SK-N-SH (cell line): ENCODE measurements around the gene VAPB. TPM values are rescaled to one million over a fixed set of nuclear protein-coding genes. Genes with fewer than 3 reads are reported as not detected.

Source experiments
- CTCF ChIA-PET: fragments of 300-600, 350-600 bp; formaldehyde crosslinking; extraction: SDS; loops from one replicate; lab custom pipeline; 2021; lab: Yijun Ruan, JAX
- POLR2A ChIA-PET: fragments of 350-600 bp; sonication (Branson Sonifier 250); formaldehyde crosslinking; extraction: SDS; loops from one replicate; lab custom pipeline; 2020; ENCODE audit warnings: antibody characterized with exemption, inconsistent platforms; lab: Yijun Ruan, JAX
- DNase-seq: peaks from one replicate; pipeline ENCODE4 v3.0.0; 2012
- H2AFZ ChIP-seq: fragments of 200-600 bp; sonication (generic); 2 replicates; pipeline ENCODE4 v1.8.1; 2016; ENCODE audit warnings: antibody characterized with exemption, mild to moderate bottlenecking, low read depth
- H3F3A ChIP-seq: fragments of 200-600 bp; sonication (generic); replicated peaks from 2 replicates; pipeline ENCODE3; 2016; ENCODE audit warnings: antibody characterized with exemption, mild to moderate bottlenecking; ENCODE audit not compliant: insufficient read depth
- H3K27ac ChIP-seq, 2 experiments: fragments of 200-500 bp in 1 of 2; fragments of 200-600 bp in 1 of 2; sonication (Bioruptor generic) in 1 of 2; sonication (generic), shearing (Covaris generic) in 1 of 2; 2 replicates each; pipeline versions ENCODE4 v1.5.1 to v1.6.1; 2014 to 2016; ENCODE audit warnings: low read depth in 2 of 2, inconsistent platforms in 1 of 2, low read length in 1 of 2, mild to moderate bottlenecking in 1 of 2, mixed read lengths in 1 of 2
- H3K27me3 ChIP-seq: fragments of 200-600 bp; sonication (generic), shearing (Covaris generic); 2 replicates; pipeline ENCODE4 v1.6.1; 2016; ENCODE audit warnings: mixed run types; ENCODE audit not compliant: insufficient read depth
- H3K36me3 ChIP-seq, 2 experiments: fragments of 200-500 bp in 1 of 2; fragments of 200-600 bp in 1 of 2; sonication (Bioruptor generic) in 1 of 2; sonication (generic) in 1 of 2; replicated peaks in 1 of 2; 2 replicates each; pipeline versions ENCODE3 to v1.5.1; 2014 to 2016; ENCODE audit warnings: low read length in 1 of 2, mild to moderate bottlenecking in 1 of 2; ENCODE audit not compliant: insufficient read depth in 2 of 2, control insufficient read depth in 1 of 2
- H3K4me1 ChIP-seq, 2 experiments: fragments of 200-500 bp in 1 of 2; fragments of 200-600 bp in 1 of 2; sonication (Bioruptor generic) in 1 of 2; sonication (generic), shearing (Covaris generic) in 1 of 2; 2 replicates each; pipeline versions ENCODE4 v1.5.1 to v1.6.1; 2014 to 2016; ENCODE audit warnings: low read depth in 1 of 2, low read length in 1 of 2, mixed run types in 1 of 2; ENCODE audit not compliant: insufficient read depth in 2 of 2, control insufficient read depth in 1 of 2
- H3K4me2 ChIP-seq: fragments of 200-600 bp; sonication (generic), shearing (Covaris generic); 2 replicates; pipeline ENCODE4 v1.6.1; 2017; ENCODE audit warnings: mixed run types
- H3K4me3 ChIP-seq, 2 experiments: fragments of 200-500 bp in 1 of 2; fragments of 200-600 bp in 1 of 2; sonication (Bioruptor generic) in 1 of 2; sonication (generic), shearing (Covaris generic) in 1 of 2; 2 replicates each; pipeline versions ENCODE4 v1.5.1 to v1.8.1; 2014 to 2016; ENCODE audit warnings: low read depth in 2 of 2, inconsistent platforms in 1 of 2, low read length in 1 of 2, mild to moderate bottlenecking in 1 of 2, mixed read lengths in 1 of 2, moderate library complexity in 1 of 2
- H3K79me2 ChIP-seq: fragments of 200-600 bp; sonication (generic); 2 replicates; pipeline ENCODE4 v1.8.1; 2017; ENCODE audit warnings: mild to moderate bottlenecking; ENCODE audit not compliant: insufficient read depth
- H3K9ac ChIP-seq: fragments of 200-600 bp; sonication (generic); 2 replicates; pipeline ENCODE4 v1.6.1; 2017; ENCODE audit warnings: mixed run types
- H3K9me2 ChIP-seq: fragments of 200-600 bp; sonication (generic); 2 replicates; pipeline ENCODE4 v1.6.1; 2017; ENCODE audit warnings: mixed run types
- H3K9me3 ChIP-seq: fragments of 200-600 bp; sonication (generic); 2 replicates; pipeline ENCODE4 v1.6.1; 2017; ENCODE audit warnings: mixed run types, mild to moderate bottlenecking, moderate library complexity
- H4K20me1 ChIP-seq: fragments of 200-600 bp; sonication (generic); 2 replicates; pipeline ENCODE4 v1.6.1; 2017; ENCODE audit warnings: mild to moderate bottlenecking, mixed run types; ENCODE audit not compliant: insufficient read depth
- CHD2 ChIP-seq: fragments of 150-350 bp; IDR thresholded peaks from 2 replicates; pipeline ENCODE4 v1.6.1; 2018; ENCODE audit warnings: low read length; ENCODE audit not compliant: partially characterized antibody
- ELF1 ChIP-seq: IDR thresholded peaks from 2 replicates; pipeline ENCODE4 v1.4.0; 2012
- FOXJ3 ChIP-seq: sonication (generic); formaldehyde crosslinking; IDR thresholded peaks from 2 replicates; pipeline ENCODE4 v1.5.1; 2020; ENCODE audit warnings: mild to moderate bottlenecking, missing genetic modification reagents
- FOXM1 ChIP-seq: IDR thresholded peaks from 2 replicates; pipeline ENCODE4 v1.4.0; 2012; ENCODE audit warnings: low read depth, mild to moderate bottlenecking
- IRF3 ChIP-seq: fragments of 150-350 bp; IDR thresholded peaks from 2 replicates; pipeline ENCODE4 v1.6.1; 2016; ENCODE audit warnings: mild to moderate bottlenecking, low read depth, low read length
- JUND ChIP-seq: IDR thresholded peaks from 2 replicates; pipeline ENCODE4 v1.4.0; 2012
- NRF1 ChIP-seq: IDR thresholded peaks from 2 replicates; pipeline ENCODE4 v1.6.1; 2012; ENCODE audit warnings: low read depth, mild to moderate bottlenecking, low read length
- POLR2AphosphoS5 ChIP-seq: IDR thresholded peaks from 2 replicates; pipeline ENCODE4 v1.6.1; 2012; ENCODE audit warnings: low read depth, low read length
- REST ChIP-seq: IDR thresholded peaks from 2 replicates; pipeline ENCODE4 v1.6.1; 2012; ENCODE audit warnings: mild to moderate bottlenecking, low read depth, low read length, moderate library complexity
- SIN3A ChIP-seq: IDR thresholded peaks from 2 replicates; pipeline ENCODE4 v1.6.1; 2012; ENCODE audit warnings: low read depth, mild to moderate bottlenecking, low read length, moderate library complexity, borderline replicate concordance
- SMC3 ChIP-seq: IDR thresholded peaks from 2 replicates; pipeline ENCODE4 v1.6.1; 2012; ENCODE audit warnings: low read depth, low read length, improper control_type of control experiment
- USF1 ChIP-seq: IDR thresholded peaks from 2 replicates; pipeline ENCODE4 v1.4.0; 2012; ENCODE audit warnings: low read depth, borderline replicate concordance
- WGBS: methylation state at CpG from one replicate; pipeline ENCODE4 v1.1.6; 2017; ENCODE audit warnings: low lambda C conversion rate; 5-methylcytosine and 5-hydroxymethylcytosine counted together
- polyA plus RNA-seq, 3 experiments: library from polyadenylated mRNA; depleted of rRNA; stranded (reverse); fragments of >200 nt; gene quantifications; 2 replicates each; pipeline ENCODE4 v1.2.3, GENCODE V29; 2012

Gene VAPB
- polyA plus RNA-seq, 1 of the 3 experiments (the other 2 are of a cell fraction), result 16.9 TPM

- Histone ChIP-seq H4K20me1 (no peaks in the 10 kb centered on the region), H3K9me3 (no peaks in the 10 kb centered on the region), H3K27me3 (no peaks in the 10 kb centered on the region), H3K4me3 (no peak overlapping the region), H3K36me3 (peaks cover 39 to 59% of the 10 kb centered on the region in 2 experiments), H3K9me2 (no peaks in the 10 kb centered on the region), H3K4me2 (no peak overlapping the region), H3K27ac (no peak overlapping the region), H3K79me2 (peaks cover 73% of the 10 kb centered on the region), H3K4me1 (peaks cover 4 to 42% of the 10 kb centered on the region in 2 experiments; a peak in 3 of 4 replicates), H2AFZ (no peak overlapping the region), H3F3A (peaks cover 7% of the 10 kb centered on the region), H3K9ac (no peak overlapping the region)
- ChIA-PET CTCF (interaction anchor here (0.9 kb wide), 1 partner anchor 206 kb away, joined by 3 read pairs; no protein-coding TSS in a partner anchor), POLR2A (interaction anchor here (0.6 kb wide), 1 partner anchor 47 kb away, joined by 3 read pairs; no protein-coding TSS in a partner anchor)
- no peak for TF ChIP-seq CHD2
- no peak for TF ChIP-seq ELF1
- TF ChIP-seq IRF3, result no peak
- no peak for TF ChIP-seq FOXJ3 (CRISPR knock-in tag)
- 95% methylated on average over 5 of the region's 5 CpGs for WGBS
- DNase-seq, result no peak
These were observed 55.8 kb downstream of the VAPB start for GRCh38 chr20:58444746-58445255.

GRCh38 chr20:58446264-58446959 is 57.4 kb downstream of the VAPB start:
- no peak overlapping the region for H3K9ac ChIP-seq
- CTCF ChIA-PET, result interaction anchor here (0.7 to 4.2 kb wide), 8 partner anchors 12 to 776 kb away, joined by 3 to 24 read pairs (median 3); no protein-coding TSS in a partner anchor
- H3F3A ChIP-seq, result peaks cover 10% of the 10 kb centered on the region
- H3K79me2 ChIP-seq, result peaks cover 68% of the 10 kb centered on the region; the same call in 1 of the 2 replicates
- TF ChIP-seq USF1 (no peak), NRF1 (no peak), POLR2AphosphoS5 (no peak), JUND (no peak), CHD2 (no peak), FOXM1 (no peak), SIN3A (no peak), REST (no peak), SMC3 (no peak)
- POLR2A ChIA-PET, result no interaction called here
- no peaks in the 10 kb centered on the region for H3K27me3 ChIP-seq
- no peak overlapping the region for H3K4me3 ChIP-seq
- DNase-seq, result no peak
- H3K9me3 ChIP-seq, result no peaks in the 10 kb centered on the region
- no peak overlapping the region for H2AFZ ChIP-seq
- no peak overlapping the region for H3K27ac ChIP-seq
- peaks cover 4 to 49% of the 10 kb centered on the region in 2 experiments; a peak in 3 of 4 replicates for H3K4me1 ChIP-seq
- no peaks in the 10 kb centered on the region for H4K20me1 ChIP-seq
- H3K36me3 ChIP-seq, result peaks cover 39 to 56% of the 10 kb centered on the region in 2 experiments
- H3K4me2 ChIP-seq, result no peak overlapping the region
- H3K9me2 ChIP-seq, result no peaks in the 10 kb centered on the region
- 91% methylated on average over 5 of the region's 6 CpGs for WGBS
